Measurements from ENCODE around the gene REL. TPM values are rescaled to one million over a fixed set of nuclear protein-coding genes. Genes with fewer than 3 reads are reported as not detected.

REL gene
- total and polyA plus RNA-seq, 9 of the 15 experiments (the other 6 are each of a cell fraction or from before 2014, with no cell fraction given), result 0.63 to 8.6 (median 6.3) TPM

DNA sequence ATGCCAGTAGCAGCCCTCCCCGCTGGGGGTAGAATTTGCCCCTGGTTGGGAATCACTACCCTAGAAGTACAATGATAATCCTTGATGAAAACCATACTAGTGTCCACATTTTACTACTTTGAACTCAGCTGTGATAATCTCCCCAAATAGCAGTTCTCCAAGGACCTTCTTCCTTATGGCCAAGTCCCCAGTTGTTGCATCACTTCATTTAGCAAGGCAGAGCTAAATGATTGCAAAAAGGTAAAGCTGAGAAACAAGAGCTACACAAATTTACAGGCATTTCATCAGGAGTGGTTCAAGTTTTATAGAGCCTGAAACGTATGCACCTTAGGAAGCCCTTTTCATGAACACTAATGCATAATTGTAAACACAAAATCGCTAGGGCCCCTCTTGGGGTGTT is 44.9 kb upstream of the REL start (continued):
- TF ChIP-seq ATF3 (IDR thresholded peaks at IDR 0.05) (peak; percentile 43; the same call in 1 of the 2 replicates), ATF3 (CRISPR knock-in tag; conservative IDR thresholded peaks at IDR 0.05) (no peak)

- TF ChIP-seq SPI1 (IDR thresholded peaks at IDR 0.05; ENCODE audit: borderline replicate concordance, low read depth, low read length), result peak; percentile 85
- TF ChIP-seq ZNF778 (CRISPR knock-in tag; IDR thresholded peaks at IDR 0.05), result no peak
- no peaks in the 10 kb centered on the region for H3K9me1 ChIP-seq (ENCODE audit: control insufficient read depth, insufficient read depth, low read length)
- no peak for FAIRE-seq
- CTCF ChIA-PET (ENCODE audit: low intra/inter-chr PET ratio), result no interaction called here
- BruUV-seq (replicated peaks), result no TSS peak
- no peak overlapping the region for H3K27ac ChIP-seq (ENCODE audit: extremely low read depth, low read depth, low read length)
- H4K20me1 ChIP-seq (replicated peaks; ENCODE audit: control insufficient read depth, insufficient read depth, low read length), result no peaks in the 10 kb centered on the region
- H2AFZ ChIP-seq (ENCODE audit: low read depth, low read length), result no peak overlapping the region
- no peaks in the 10 kb centered on the region for H3K4me1 ChIP-seq (replicated peaks in 1 of 2; ENCODE audit: control insufficient read depth in 2 of 2, insufficient read depth in 2 of 2, low read length in 2 of 2)
- no peak for ATAC-seq
- peaks cover 4 to 23% of the 10 kb centered on the region in 2 experiments; a peak in 4 of 5 replicates for H3K27me3 ChIP-seq (ENCODE audit: control insufficient read depth in 2 of 2, insufficient read depth in 2 of 2, low read length in 2 of 2)
- WGBS (ENCODE audit: insufficient coverage, low coverage, missing lambda C conversion rate), result 0% methylated on average over 1 of the region's 1 CpG
- POLR2A ChIA-PET, result interaction anchor here (0.9 to 1.3 kb wide), 5 partner anchors 7 to 44 kb away, joined by 3 to 5 read pairs (median 4); partner anchors contain the start of gene REL
- no peak overlapping the region for H3K9ac ChIP-seq (ENCODE audit: insufficient read depth in 1 of 2, low read depth in 2 of 2, low read length in 2 of 2)
- no peaks in the 10 kb centered on the region for H3K79me2 ChIP-seq (ENCODE audit: control insufficient read depth, insufficient read depth, low read length)
- no peak for DNase-seq (ENCODE audit: extremely low read depth in 1 of 4, low spot score in 3 of 4)
- no peaks in the 10 kb centered on the region for H3K9me3 ChIP-seq (replicated peaks; ENCODE audit: control insufficient read depth, insufficient read depth, low read depth, low read length)
- H3K4me2 ChIP-seq (ENCODE audit: insufficient read depth, low read length), result no peak overlapping the region
- intact Hi-C loops (cut with micrococcal nuclease) (no loop called here), in situ Hi-C loops (cut with MboI) (no loop called here)
- H3K4me3 ChIP-seq, result no peak overlapping the region
- H3K36me3 ChIP-seq (ENCODE audit: control insufficient read depth, insufficient read depth, low read length), result no peaks in the 10 kb centered on the region
Measured at GRCh38 chr2:60837123-60837522, 44.3 kb upstream of the REL start.
